GM19467 (cell line): ENCODE results near the gene TIGD4.
"Not testable (repeated sequence)": the region's sequence is repeated elsewhere in the genome, so short reads cannot be mapped to it uniquely, and the experiment has no call there.

Source experiments
- ATAC-seq: cut with Tn5 transposase; IDR thresholded peaks from one replicate; pipeline ENCODE4 v1.9.1; 2021; ENCODE audit warnings: mild to moderate bottlenecking, moderate library complexity; ENCODE audit not compliant: unreplicated experiment

The TIGD4 gene

GRCh38 chr4:152784490-152785350 is 5.2 kb upstream of the TIGD4 start:
- no peak for ATAC-seq

- ATAC-seq = no peak
Measured at GRCh38 chr4:152780267-152780778, 793 bp upstream of the TIGD4 start.

GRCh38 chr4:152778656-152779512 is 646 bp downstream of the TIGD4 start:
- ATAC-seq = no peak

GRCh38 chr4:152777488-152777887 is 2.0 kb downstream of the TIGD4 start:
- ATAC-seq = no peak

DNA sequence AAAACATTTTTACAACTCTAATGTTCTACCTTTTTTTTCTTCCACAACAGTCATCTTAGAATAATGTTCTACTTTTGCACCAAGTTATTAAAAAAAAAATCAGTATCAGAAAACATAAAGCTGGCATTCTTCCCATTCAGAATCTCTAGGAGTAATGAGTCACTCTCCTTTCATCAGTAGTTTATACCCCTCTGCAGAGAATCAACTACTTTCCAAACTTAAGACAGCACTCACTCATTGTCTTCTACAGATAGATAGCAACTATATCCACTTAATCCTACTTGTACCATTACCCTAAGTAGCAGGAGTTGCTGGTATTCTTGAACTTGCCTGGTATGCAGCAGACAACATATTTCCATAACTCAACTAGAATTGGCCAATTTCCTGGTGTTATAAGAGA is 3.2 kb downstream of the TIGD4 start:
- no peak for ATAC-seq

GRCh38 chr4:152773953-152774352 is 5.6 kb downstream of the TIGD4 start:
- no peak for ATAC-seq

DNA sequence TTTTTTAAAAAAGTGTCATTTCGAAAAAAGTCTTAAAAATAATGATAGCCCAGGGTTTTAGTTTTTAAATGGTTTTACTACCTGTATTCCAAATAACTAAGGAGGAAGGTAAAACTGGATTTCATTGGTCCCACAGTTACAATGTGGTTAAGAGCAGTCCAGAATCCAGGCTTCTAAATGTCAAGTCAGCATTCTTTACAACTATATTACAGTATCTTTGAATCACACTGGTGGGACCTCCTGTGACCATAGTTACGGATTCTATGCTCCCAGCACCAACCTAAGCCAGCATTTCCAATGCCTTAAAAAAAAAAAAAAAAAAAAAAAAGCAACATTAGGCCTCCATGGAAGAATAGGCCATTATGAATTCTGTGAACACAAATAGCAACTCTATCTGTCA is 6.2 kb downstream of the TIGD4 start:
- no peak for ATAC-seq

DNA sequence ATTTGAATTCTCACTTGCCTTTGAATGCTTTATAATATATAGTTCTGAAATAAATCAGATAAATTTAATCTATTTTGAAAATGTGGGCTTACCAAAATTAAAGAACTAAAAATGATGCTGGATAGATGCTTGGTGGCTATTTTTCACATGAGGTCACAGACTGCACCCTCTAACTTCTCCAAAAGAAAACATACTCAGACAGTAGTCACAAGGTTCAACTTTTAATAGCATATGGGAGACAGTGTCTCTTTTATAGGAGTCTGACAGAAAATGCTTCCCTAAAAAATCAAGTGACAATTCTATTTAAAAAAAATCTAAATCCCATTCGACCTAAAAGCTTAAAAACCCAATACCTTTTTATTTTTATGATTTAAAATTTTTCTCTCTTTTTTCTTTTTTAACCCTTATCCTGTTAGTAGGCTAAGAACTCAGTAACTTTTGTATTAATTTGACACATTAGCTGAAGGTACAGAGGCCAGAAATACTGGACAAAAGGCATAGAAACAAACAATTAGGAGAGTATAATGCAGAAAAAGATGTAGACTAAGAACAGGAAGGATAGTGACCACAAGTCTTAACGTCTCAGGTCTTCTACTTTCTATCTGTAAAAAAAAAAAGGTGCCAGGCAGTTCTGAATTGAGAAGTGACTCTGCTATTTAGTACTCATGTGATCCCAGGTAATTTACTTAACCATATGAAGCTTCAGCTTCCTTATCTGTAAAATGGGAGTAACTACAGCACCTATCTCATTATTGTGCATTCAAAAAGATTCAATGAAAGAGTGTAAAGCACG is 7.6 kb downstream of the TIGD4 start:
- ATAC-seq = peak; percentile 78

- not testable (repeated sequence) for ATAC-seq
Measured at GRCh38 chr4:152765069-152765737, 14.3 kb downstream of the TIGD4 start.

DNA sequence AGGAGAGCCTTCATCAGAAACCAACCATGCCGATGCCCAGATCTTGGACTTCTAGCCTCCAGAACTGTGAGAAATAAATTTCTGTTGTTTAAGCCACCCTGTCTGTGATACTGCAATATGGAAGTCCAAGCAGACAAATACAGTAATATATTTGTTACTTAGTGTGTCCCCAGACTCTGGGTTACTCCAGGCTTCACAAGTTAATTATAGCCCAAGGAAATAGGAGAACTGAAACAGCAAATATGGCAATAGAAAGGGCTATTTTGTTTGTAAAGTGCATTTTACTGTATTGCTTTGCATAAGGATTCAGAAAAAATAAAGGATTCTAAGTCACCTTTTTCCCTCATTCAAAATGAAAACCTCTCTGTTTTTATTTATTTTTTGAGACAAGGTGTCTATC is 15.7 kb downstream of the TIGD4 start:
- ATAC-seq = no peak

DNA sequence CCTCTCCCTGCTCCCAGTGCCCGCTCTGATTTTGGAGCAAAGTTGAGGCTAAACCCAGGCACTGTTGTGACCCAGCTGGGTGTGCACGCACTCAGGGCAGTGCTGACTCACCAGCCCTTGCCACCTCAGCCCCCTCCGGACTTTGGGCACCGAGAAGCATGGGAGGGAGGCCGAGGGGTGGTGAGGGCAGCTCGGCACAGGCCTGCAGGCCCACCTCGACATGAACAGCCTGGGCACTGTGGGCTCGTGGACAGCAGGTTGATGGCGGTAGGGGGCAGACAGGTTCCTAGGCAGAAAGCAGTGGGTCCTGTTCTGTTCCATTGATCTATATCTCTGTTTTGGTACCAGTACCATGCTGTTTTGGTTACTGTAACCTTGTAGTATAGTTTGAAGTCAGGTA is 30.9 kb downstream of the TIGD4 start:
- no peak for ATAC-seq

GRCh38 chr4:152747444-152747843 is 32.1 kb downstream of the TIGD4 start:
- ATAC-seq = no peak

- ATAC-seq = no peak
Measured at GRCh38 chr4:152738827-152739226, 40.7 kb downstream of the TIGD4 start.

DNA sequence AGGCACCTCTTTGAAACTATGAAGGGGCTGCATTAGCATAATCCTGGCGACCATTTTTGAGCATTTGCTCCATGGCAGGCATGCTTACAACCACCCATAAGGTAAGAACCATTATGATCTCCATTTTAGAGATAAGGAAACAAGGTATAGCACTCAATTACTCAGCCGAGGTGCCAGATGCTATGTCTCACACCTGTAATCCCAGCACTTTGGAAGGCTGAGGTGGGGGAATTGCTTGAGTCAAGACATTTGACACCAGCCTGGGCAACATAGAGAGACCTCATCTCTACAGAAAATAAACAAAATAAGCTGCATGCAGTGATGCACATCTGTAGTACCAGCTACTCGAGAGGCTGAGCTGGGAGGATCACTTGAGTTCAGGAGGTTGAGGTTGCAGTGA is 43.6 kb downstream of the TIGD4 start:
- ATAC-seq = no peak

- no peak for ATAC-seq
Measured at GRCh38 chr4:152735396-152735859, 44.1 kb downstream of the TIGD4 start.

GRCh38 chr4:152734699-152735050 is 44.9 kb downstream of the TIGD4 start:
- no peak for ATAC-seq

GRCh38 chr4:152734015-152734698 is 45.4 kb downstream of the TIGD4 start:
- ATAC-seq = no peak

DNA sequence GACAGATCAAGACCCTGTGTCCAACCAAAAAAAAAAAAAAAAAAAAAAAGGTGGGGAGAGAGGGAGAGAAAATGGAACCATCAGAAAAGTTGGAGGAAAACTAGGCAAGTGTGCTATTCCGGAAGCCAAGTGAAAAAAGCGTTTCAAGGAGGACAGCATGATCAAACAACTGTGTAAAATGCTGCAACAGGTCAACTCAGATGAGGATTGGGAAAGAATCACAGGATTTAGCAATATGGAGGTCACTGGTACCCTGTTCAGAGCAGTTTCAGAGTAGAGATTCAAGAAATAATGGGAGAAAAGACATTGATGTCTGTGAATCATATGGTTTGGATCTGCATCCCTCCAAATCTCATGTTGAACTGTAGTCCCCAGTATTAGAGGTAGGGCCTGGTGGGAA is 47.5 kb downstream of the TIGD4 start:
- ATAC-seq = no peak

GRCh38 chr4:152729466-152729865 is 50.1 kb downstream of the TIGD4 start:
- no peak for ATAC-seq

DNA sequence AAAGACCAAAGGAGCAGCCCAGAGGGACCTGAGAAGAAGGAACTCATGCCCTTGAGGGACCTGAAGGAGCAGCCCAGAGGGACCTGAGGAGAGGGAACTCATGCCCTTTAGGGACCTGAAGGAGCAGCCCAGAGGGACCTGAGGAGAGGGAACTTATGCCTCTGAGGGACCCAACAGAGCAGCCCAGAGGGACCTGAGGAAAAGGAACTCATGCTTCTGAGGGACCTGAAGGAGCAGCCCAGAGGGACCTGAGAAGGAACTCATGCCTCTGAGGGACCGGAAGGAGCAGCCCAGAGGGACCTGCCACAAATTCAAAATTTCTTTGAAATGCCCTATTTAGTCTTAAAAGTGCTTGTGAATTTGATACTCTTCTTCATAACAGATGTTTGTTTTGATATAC is 51.2 kb downstream of the TIGD4 start:
- no peak for ATAC-seq
